Gastrocnemius medialis (tissue), 4 donors: Measurements from ENCODE around the gene ZNF420.

ENCODE experiments used
- POLR2A ChIP-seq, 2 donors: fragments of 450-650 bp; IDR thresholded peaks; one replicate each; pipeline ENCODE4 v1.6.1; 2017; ENCODE audit warnings: antibody characterized with exemption in 2 of 2, mild to moderate bottlenecking in 2 of 2, moderate library complexity in 2 of 2
- TF ChIP-seq, protein P1 (sequence below), 5 experiments: fragments of 450-650 bp in 3 of 5; fragments of 200-600 bp in 2 of 5; sonication (generic) in 2 of 5; IDR thresholded peaks in 4 of 5; conservative IDR thresholded peaks in 1 of 5; 1 replicate in 4 of 5; 2 replicates in 1 of 5; pipeline ENCODE4 v1.5.1; 2016 to 2019; ENCODE audit warnings: antibody characterized with exemption in 5 of 5, mild to moderate bottlenecking in 3 of 5, moderate library complexity in 3 of 5

DNA sequence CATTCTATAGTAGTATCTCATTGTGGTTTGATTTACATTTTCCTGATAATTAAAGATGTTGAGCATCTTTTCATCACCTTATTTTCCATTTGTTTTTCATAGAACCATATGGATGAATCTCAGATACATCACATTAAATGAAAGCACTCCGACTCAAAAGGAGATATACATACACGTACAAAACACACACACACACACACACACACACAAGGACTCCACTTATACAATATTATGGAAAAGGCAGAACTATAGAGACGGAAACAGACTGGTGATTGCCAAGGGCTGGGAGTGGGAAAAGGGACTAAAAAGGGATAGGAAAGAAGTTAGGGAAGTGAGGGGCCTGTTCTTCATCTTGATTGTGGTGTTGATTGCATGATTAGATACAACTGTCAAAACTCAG, 70.0 kb downstream of the ZNF420 start:
- TF ChIP-seq, protein P1, sequence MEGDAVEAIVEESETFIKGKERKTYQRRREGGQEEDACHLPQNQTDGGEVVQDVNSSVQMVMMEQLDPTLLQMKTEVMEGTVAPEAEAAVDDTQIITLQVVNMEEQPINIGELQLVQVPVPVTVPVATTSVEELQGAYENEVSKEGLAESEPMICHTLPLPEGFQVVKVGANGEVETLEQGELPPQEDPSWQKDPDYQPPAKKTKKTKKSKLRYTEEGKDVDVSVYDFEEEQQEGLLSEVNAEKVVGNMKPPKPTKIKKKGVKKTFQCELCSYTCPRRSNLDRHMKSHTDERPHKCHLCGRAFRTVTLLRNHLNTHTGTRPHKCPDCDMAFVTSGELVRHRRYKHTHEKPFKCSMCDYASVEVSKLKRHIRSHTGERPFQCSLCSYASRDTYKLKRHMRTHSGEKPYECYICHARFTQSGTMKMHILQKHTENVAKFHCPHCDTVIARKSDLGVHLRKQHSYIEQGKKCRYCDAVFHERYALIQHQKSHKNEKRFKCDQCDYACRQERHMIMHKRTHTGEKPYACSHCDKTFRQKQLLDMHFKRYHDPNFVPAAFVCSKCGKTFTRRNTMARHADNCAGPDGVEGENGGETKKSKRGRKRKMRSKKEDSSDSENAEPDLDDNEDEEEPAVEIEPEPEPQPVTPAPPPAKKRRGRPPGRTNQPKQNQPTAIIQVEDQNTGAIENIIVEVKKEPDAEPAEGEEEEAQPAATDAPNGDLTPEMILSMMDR (IDR thresholded peaks at IDR 0.05 in 4 of 5, conservative IDR thresholded peaks at IDR 0.05 in 1 of 5), result no peak
- no peak for TF ChIP-seq POLR2A (IDR thresholded peaks at IDR 0.05)
